Right lobe of liver (tissue), 4 donors: ENCODE data around the gene UBXN11.

Experiments used
- CTCF ChIP-seq, 4 donors: fragments of 200-600 bp in 3 of 4; fragments of 450-650 bp in 1 of 4; IDR thresholded peaks; one replicate each; pipeline versions ENCODE4 v1.5.1 to v1.8.0; 2016 to 2022; ENCODE audit warnings: antibody characterized with exemption in 4 of 4, mild to moderate bottlenecking in 2 of 4
- POLR2A ChIP-seq: fragments of 450-650 bp; IDR thresholded peaks from one replicate; pipeline ENCODE4 v1.6.1; 2017; ENCODE audit warnings: antibody characterized with exemption, mild to moderate bottlenecking
- donor health status: DM: no; HTN: no; CAD: no.
- donor health status: DM: no; HTN: no; CAD: no.
- donor health status: DM: no; HTN: yes; CAD: no.

GRCh38 chr1:26286064-26286416, 20.4 kb downstream of the UBXN11 start:
- TF ChIP-seq CTCF (IDR thresholded peaks at IDR 0.05), result no peak
- no peak for TF ChIP-seq POLR2A
